Nephron progenitor cell (in vitro differentiated cells): ENCODE measurements around the gene NUBP1.
"Not testable (repeated sequence)": the region's sequence is repeated elsewhere in the genome, so short reads cannot be mapped to it uniquely, and the experiment has no call there.

ENCODE experiments used
- DNase-seq: peaks from one replicate; pipeline ENCODE4 v3.0.0; 2021
- H3K27ac Mint-ChIP-seq: 2 replicates; pipeline ENCODE4 v1.8.0; 2021; ENCODE audit warnings: mild to moderate bottlenecking, moderate library complexity, mixed read lengths
- H3K27me3 Mint-ChIP-seq: 2 replicates; pipeline ENCODE4 v1.8.0; 2021; ENCODE audit warnings: mild to moderate bottlenecking, low read depth, mixed read lengths; ENCODE audit not compliant: poor library complexity
- H3K36me3 Mint-ChIP-seq: 2 replicates; pipeline ENCODE4 v1.8.0; 2021; ENCODE audit warnings: low read depth, mixed read lengths
- H3K4me1 Mint-ChIP-seq: 2 replicates; pipeline ENCODE4 v1.8.0; 2021; ENCODE audit warnings: mixed read lengths
- H3K4me3 Mint-ChIP-seq: 2 replicates; pipeline ENCODE4 v1.8.0; 2021; ENCODE audit warnings: mild to moderate bottlenecking, moderate library complexity, mixed read lengths
- H3K9me3 Mint-ChIP-seq: 2 replicates; pipeline ENCODE4 v1.8.0; 2021; ENCODE audit warnings: mild to moderate bottlenecking, moderate library complexity, mixed read lengths
- CTCF ChIP-seq: fragments of 200-600 bp; sonication (generic); IDR thresholded peaks from 2 replicates; pipeline ENCODE4 v1.5.0; 2021; ENCODE audit warnings: antibody characterized with exemption

The NUBP1 gene

GRCh38 chr16:10740000-10740844 is 3.4 kb upstream of the NUBP1 start:
- Mint-ChIP-seq H3K4me3 (peak overlapping the region; percentile 14), H3K27me3 (peaks cover 9% of the 10 kb centered on the region), H3K9me3 (no peaks in the 10 kb centered on the region), H3K27ac (peak overlapping the region; percentile 95), H3K36me3 (no peaks in the 10 kb centered on the region), H3K4me1 (peaks cover 74% of the 10 kb centered on the region)
- no peak for DNase-seq
- TF ChIP-seq CTCF = no peak

GRCh38 chr16:10740845-10741208 is 2.8 kb upstream of the NUBP1 start:
- H3K4me3 Mint-ChIP-seq = peak overlapping the region; percentile 52
- DNase-seq = no peak

GRCh38 chr16:10741249-10741648 is 2.4 kb upstream of the NUBP1 start:
- not testable (repeated sequence) for DNase-seq, H3K27me3 Mint-ChIP-seq, H3K9me3 Mint-ChIP-seq, H3K36me3 Mint-ChIP-seq
- Mint-ChIP-seq H3K4me1 (peaks cover 84% of the 10 kb centered on the region), H3K4me3 (peak overlapping the region; percentile 52), H3K27ac (peak overlapping the region; percentile 95)

More at GRCh38 chr16:10740845-10741208, 2.8 kb upstream of the NUBP1 start:
- Mint-ChIP-seq H3K27ac (peak overlapping the region; percentile 95), H3K4me1 (peaks cover 80% of the 10 kb centered on the region), H3K27me3 (peaks cover 9% of the 10 kb centered on the region), H3K9me3 (no peaks in the 10 kb centered on the region), H3K36me3 (no peaks in the 10 kb centered on the region)
- no peak for TF ChIP-seq CTCF

GRCh38 chr16:10741844-10742243 is 1.8 kb upstream of the NUBP1 start:
- Mint-ChIP-seq H3K4me3 (no peak overlapping the region), H3K4me1 (peaks cover 89% of the 10 kb centered on the region), H3K9me3 (no peaks in the 10 kb centered on the region), H3K27ac (no peak overlapping the region), H3K36me3 (no peaks in the 10 kb centered on the region), H3K27me3 (peaks cover 9% of the 10 kb centered on the region)
- no peak for DNase-seq
- no peak for TF ChIP-seq CTCF

- H3K27ac Mint-ChIP-seq = peak overlapping the region; percentile 99
- no peak for TF ChIP-seq CTCF
Observed at GRCh38 chr16:10743227-10743609, 424 bp upstream of the NUBP1 start.

DNA sequence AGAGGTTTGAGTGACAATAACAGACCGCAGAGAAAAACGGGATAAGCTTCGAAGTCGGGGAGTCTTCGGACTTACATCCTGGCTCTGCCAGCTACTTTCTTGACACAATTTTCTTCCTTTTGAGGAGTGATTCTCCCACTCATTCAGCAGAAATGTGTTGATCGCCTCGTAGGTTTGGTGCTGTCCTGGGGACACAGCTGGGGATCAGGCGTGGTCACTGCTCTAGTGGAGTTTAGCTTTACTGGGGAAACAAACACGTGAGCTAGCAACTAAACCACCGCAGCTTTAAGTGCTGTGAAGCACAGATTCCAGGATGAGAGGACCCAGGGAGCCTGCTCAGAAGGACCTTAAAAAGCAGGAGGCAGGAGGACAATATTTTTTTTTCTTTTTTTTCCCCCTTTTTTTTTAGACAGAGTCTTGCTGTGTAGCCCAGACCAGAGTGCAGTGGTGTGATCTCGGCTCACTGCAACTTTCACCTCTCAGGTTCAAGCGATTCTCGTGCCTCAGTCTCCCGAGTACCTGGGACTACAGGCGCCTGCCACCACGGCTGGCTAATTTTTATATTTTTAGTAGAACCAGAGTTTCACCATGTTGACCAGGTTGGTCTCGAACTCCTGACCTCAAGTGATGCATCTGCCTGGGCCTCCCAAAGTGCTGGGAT is 858 bp downstream of the NUBP1 start:
- Mint-ChIP-seq H3K27ac (peak overlapping the region; percentile 99), H3K36me3 (peaks cover 9% of the 10 kb centered on the region), H3K27me3 (peaks cover 10% of the 10 kb centered on the region), H3K4me3 (peak overlapping the region; percentile 89), H3K4me1 (peaks cover 71% of the 10 kb centered on the region), H3K9me3 (no peaks in the 10 kb centered on the region)
- no peak for TF ChIP-seq CTCF
- no peak for DNase-seq

More at GRCh38 chr16:10743227-10743609, 424 bp upstream of the NUBP1 start:
- DNase-seq = no peak
- H3K4me3 Mint-ChIP-seq = peak overlapping the region; percentile 89
- H3K36me3 Mint-ChIP-seq = peaks cover 1% of the 10 kb centered on the region
- H3K4me1 Mint-ChIP-seq = peaks cover 77% of the 10 kb centered on the region
- no peaks in the 10 kb centered on the region for H3K9me3 Mint-ChIP-seq
- H3K27me3 Mint-ChIP-seq = peaks cover 6% of the 10 kb centered on the region
